ENCODE measurements around the gene VTCN1.

DNA sequence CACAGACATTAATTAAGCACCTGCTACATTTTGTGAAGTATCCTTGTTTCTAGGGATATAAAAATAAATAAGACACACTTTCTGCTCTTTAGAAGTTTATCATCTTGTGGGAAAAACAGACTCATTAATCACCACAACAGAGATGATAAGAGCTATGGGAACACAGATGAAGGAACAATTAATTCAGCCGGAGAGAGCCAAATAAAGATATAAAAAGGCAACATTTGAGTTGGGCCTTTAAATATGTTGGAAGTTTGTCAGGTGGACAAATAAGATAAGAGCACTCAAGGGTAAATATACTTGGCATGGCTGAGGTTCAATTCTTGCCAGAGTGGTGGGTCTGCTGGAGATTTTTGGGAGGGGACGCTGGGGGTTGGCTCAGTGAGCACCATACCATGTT is 34.2 kb upstream of the VTCN1 start:
- TF ChIP-seq CTCF (IDR thresholded peaks at IDR 0.05; ENCODE audit: poor library complexity, severe bottlenecking) (no peak), POLR2AphosphoS5 (IDR thresholded peaks at IDR 0.05) (no peak), EZH2 (IDR thresholded peaks at IDR 0.05; ENCODE audit: borderline replicate concordance, insufficient read depth, low read length, poor library complexity, severe bottlenecking) (no peak), TAF1 (IDR thresholded peaks at IDR 0.05; ENCODE audit: low read depth) (no peak), RAD21 (conservative IDR thresholded peaks at IDR 0.05) (no peak)

Data from neural cell (in vitro differentiated cells).